Activated CD4-positive, alpha-beta T cell treated with anti-CD3 and anti-CD28 coated beads, Interleukin-2, Interleukin-4, amounts not matched to agents 100 ng/mL and 50 ng/mL, durations not matched to agents 16 hours and 8 hours (primary cell): ENCODE measurements around the gene PITPNM3.

ENCODE experiments used
- DNase-seq: peaks from one replicate; pipeline ENCODE4 v3.0.0-alpha.2; 2020; ENCODE audit warnings: low spot score

Gene PITPNM3

DNA sequence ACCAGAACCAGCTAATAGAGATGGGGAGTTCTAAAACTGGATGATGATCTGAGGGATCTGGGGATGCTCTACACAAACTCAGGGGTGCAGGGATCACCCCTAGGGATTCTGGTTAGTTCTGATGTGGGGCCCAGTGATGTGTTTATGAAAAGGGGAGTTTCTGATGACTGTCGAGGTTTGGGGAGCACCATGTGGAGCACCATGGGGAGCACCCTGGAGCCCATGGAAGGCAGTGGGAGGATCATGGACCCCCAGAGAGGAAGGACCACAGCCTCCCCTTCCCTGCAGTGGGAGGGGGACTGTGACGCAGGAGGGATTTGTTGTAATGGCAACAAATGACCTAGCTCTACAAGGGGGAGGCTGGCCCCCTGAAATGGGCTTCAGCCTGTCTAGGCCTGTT lies 93.7 kb downstream of the PITPNM3 start:
- no peak for DNase-seq

DNA sequence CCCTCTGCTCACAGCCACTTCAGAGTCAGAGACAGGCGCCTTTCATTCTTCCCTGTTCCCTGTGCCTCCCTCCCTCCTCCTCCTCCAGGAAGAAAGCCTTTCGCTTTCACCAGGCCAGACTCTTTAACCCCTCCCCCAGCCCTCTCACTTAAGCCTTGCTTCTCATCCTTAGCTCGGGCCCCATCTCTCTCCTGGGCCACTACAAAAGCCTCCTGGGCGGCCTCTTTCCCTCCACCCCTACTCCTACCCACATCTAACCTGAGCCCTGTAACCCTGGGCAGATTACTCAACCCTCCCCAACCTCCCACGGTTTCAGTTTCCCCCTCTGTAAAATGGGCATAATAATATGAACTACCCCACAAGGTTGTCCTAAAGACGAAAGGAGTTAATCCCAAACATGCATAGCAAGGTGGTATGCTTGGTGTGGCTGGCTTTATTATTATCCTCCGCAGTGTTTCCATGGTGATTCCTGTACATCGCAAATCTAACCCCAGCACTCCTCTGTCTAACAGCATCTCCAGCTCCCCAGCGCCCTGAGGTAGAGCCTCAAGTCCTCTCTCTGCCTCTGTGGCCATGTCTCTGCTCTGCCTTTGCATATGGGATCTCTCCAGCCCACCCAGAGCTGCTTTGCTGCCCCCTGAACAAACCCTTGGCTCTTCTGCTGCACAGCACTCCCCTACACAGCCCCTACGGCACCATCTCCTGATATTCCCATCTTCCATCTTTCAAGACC lies 94.4 kb downstream of the PITPNM3 start:
- DNase-seq, result peak; percentile 22

DNA sequence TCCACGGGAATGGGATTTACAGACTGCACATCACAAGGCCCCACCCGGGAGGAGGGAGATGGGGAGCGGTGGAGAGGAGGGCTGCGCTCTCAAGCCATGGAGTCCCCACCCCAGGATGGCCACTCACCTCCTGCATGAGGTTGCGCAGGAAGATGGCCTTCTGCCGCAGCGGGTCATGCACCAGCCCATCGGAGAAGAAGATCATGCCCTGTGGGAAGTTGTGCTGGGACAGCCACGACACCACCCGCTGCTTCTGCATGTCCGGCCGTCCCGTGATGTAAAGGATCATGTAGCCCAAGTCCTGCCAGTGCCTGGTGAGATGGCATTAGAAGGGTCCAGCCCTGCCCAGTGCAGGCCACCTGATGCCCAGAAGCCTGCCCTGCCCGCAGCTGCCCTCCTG lies 95.1 kb downstream of the PITPNM3 start:
- no peak for DNase-seq

DNA sequence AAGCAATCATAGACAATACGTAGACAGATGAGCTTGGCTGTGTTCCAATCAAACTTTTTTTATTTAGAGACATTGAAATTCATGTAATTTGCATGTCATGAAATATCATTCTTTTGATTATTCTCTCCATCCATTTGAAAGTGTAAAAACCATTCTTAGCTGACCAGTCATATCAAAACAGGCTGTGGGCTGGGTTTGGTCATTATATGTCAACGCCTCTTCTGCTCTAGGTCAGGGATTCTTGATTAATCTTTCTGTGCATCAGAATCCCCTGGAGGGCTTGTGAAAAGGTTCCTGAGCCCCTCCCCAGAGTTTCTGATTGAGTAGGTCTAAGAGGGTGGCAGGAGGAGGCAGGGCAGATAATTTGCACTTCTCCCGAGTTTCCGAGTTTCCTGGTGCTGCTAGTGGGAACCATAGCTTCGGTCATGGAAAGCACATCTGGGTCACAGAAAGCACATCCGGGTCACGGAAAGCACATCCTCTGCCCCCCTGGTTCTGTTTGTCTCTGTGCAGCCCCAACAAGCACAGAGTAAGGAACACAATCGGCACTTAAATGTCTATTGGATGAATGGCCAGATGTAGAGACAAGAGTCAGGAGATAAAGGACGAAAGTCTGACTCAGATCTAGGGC lies 95.7 kb downstream of the PITPNM3 start:
- DNase-seq, result peak; percentile 27

DNA sequence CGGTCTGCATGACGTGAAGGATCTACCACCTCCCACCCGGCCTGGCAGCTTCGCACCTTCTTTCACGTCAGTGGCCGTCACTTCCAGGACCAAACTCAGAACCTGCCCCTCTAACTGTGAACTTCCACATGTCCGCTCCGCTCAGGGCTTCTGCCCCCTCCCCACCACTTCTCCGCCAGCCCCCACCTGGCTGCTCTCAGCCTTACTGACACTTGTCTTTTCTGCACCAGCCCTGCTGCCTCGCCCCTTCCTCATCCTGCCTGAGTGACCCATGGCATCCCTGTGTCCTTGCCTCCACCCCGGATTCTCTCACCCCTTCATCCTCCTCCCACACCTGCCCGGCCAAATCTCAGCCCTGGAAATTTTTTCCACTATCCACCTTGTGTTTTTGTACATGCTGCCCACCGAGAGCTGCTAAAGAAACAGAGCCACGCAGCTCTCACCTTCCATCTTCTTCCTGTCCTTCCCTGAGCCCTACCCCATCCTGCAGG lies 97.8 kb downstream of the PITPNM3 start:
- DNase-seq, result no peak

DNA sequence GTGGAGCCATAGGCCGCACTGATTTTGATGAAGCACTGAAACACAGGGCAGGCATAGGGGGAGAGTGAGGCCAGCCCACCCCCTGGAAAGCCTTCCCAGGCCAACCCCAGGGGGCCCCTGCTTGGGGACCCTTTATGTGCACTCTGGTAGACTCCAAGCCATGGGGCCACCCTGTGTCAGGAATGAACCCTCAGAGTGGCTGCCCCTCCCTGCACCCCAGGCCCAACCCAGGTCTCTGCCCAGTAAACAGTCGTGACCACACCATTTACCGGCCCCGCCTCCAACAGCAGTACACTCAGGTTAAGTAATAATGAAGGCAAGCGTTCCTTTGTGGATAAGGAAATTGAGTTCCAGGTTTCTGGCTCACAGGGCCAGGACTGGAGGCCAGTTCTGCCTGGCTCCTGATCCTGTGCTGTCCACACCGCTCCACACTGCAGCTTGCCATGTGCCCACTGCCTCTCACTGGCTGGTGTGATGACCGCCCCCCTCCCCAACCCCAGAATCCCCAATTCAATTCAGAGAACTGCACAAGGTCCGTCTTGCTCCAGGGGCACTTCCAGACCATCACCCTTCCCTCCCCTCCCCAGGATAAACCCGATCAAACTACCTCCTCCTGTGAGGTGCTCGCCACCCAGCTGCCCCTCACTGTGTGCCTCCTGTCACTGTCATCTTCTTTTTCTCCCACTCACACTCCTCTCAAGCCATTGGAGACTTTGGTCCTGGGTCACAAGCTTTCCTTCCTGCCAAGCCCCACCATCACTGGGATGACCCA lies 98.5 kb downstream of the PITPNM3 start:
- no peak for DNase-seq

DNA sequence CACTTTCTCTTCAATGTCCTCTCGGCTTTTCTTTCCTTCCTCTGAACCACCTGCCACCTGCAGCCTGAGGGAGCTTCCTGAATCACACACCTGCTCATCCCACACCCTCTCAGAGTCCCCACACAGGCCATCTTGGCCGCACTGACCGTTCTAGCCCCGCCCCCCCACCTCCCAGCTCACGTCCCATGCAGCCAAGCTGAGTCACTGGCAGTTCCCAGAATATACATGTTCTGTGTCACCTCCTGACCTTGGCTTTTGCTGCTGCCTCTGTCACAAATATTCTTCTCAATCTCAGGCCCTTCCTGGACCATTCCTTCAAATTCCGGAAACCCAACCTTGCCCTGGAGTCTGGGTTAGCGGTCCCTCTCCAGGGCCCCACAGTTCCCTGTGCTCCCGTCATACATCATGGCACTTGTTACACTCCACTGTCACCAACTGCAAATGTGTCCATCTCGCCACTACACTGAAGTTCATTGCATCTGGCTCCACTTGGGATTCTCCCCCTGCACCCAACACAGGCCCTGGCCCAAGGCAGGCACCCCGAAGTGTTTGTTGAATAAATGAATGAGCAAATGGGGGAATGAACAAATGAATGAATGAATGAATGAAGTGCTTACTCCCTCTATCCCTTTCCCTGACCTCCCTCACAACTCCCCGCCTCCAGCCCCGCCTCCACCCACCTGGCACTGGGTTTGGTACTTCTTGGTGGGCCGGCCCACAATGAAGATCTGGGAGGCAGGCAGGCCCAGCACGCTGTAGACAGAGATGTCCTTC lies 99.3 kb downstream of the PITPNM3 start:
- DNase-seq, result no peak

DNA sequence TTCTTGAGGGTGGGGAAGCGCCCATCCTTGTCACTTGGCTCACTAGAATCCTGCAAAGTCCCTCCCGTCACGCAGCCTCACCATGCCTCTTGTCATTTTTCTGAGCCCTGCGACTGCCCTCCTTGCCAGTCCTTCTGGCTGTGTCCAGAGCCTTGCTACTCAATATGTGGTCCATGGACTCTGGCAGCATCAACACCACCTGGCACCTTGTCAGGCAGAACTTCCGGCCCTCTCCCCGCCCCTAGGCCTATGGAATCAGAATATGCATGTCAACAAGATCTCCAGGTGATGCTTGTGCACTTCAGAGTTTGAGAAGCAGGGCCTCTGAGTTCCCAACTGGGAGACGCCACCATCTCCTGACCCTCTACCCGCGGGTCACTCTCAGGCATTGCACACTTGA lies 100.0 kb downstream of the PITPNM3 start:
- no peak for DNase-seq

DNA sequence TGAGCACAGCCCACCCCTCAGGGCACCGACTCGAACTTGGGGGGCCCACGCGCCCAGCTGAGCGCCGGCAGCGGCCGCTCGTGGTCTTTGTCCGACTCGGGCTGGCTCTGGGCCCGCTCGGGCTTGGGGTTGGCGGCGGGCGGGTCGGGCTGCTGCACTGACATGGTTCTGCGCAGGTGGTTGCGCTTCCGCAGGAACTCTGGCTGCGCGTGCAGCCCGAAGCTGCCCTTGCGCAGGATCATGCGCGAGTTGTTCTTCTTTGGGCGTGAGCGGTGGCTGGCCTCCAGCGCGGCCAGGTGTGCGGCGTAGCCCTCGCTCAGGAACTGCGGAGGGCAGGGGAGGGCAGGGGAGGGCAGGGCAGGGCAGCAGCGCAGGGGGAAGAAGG lies 101.0 kb downstream of the PITPNM3 start:
- DNase-seq, result no peak

DNA sequence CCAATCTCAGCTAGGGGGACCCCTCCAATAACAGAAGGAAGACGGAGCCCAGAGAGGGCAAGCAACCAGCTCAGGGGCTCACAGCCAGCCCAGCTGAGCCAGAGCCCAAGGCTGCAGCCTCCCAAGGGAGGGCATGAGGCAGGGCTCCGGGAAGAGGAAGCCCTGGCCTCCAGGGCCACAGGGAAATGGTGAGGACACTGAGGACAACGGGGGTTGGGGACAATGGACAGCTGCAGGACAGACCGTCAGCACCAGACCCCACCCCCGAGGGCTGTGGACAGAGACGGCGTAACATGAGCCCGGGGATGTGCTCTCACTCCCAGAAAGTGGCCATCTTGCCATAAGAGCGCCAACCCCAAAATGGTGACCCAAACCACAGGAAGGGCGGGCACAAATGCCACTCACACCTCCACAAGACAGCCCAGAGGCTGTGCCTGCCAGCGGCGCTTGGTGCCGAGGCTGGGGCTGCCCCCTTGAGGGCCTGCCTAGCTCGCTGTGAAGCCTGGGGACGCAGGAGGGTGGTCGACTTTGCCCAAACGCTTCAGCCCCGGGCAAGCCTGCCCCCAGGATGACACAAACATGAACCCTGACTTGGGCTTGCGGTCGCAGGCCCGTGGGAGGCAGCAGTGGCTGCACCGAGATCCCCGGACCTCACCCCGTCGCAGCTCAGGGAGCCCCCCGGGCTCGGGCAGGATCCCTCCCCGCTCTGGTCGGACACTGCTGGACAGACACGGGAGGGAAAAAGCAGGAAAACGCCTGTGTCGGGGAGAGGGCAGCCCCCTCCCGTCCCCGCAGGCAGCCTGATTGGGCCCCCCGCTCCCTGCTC lies 101.6 kb downstream of the PITPNM3 start:
- DNase-seq, result no peak

DNA sequence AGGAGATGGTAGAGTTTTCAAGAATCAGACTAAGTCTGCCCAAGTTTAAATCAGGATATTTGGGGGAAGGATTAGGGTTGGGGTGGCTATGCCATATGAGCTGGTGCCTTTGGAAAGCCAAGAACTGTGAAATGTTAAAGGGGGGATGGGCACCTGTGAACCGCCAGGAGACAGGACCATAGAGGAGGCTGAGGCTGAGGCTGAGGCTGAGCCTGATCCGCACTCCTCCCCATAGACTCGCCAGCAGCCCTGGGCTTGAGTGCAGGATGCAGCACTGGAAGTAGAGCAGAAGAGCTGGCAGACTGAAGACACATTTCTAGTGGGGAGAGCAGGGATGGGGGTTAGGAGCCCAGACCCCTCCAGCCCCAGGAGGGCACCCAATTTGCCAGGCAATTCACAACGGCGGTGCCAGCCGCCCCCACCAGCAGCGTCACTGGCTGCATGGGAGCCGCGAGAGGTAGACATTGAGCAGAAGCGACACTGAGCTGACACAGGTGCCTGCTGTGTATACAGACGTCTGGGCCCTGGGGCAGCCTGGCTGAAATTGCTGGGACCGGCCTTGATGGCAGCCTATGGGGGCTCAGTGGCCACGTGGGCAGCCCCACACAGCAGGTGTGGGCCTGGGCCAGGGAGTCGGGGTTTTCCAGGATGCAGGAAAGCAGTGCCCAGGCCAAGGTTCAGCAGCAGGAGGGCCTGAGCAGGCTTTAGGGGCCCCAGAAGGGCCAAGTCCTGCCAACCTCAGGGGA lies 102.9 kb downstream of the PITPNM3 start:
- no peak for DNase-seq

DNA sequence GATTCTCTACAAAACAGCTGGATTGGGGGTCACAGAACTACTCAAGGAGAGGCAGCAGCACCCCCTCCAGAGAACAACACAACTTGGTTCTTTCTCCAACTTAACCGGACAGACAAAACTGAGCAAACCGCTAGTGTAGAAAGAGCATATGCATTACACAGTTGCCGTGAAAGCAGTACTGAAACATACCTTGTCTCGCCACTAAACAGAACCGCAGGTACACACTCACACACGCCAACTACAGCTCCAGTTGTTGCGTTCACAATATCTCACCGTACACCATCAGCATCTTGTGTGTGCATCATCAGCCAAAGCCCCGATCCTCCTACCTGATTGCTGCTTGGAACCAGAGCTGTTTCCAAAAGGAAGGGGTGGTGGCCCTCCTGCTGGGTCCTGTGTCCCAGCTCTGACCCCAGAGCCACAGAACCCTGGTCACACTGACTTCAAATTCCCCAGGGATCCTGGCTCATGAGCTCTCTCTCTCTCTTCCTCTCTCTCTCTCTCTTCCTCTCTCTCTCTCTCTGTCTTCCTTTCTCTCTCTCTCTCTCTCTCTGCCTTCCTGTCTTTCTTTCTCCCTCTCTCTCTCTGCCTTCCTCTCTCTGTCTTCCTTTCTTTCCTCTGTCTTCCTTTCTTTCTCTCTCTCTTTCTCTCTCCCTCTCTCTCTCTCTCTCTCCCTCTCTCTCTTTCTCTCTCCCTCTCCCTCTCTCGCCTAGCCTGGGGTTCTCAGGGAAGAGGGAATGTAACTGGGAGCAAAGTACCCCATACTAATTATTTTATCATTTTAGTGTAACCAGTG lies 103.7 kb downstream of the PITPNM3 start:
- DNase-seq, result no peak

DNA sequence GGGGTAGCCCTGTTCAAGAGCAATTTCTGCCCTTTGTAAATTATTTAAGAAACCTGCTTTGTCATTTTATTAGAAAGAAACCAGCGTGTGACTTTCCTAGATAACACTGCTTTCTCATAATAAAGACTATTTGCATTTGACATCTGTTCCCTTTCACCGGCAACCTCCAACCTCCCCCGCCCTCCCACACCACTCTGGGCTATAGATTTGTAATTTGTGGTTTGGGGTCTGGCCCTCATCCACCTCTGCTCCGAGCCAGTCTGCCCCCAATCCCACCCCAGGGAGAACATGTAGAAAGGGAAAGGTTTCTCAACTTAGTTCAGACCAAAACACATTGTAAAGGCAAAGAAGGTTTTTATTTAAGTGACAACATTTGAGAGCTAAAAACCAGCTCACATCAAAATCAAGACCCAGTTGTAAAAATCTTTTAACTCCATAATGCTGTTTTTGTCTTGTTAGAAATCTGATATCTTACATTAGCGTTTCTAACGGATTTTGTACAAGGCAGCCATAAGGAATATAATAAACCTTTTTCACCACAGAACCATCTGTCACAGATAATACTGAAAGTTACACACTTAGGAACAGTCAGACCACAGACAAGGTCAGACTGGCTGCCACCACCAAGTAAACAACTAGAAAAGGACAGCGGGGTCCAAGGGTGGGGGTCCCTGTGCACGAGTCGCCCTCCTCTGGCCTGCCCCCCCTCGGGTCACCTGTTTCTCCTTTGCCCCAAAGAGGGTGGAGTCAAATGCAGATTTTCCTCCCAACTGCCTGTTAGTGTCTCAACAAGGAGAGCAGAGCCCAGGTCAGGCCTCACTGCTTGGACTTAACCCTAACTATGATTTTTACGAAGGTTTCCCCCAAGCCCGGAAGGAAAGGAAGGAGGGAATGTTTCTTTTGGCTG lies 105.2 kb downstream of the PITPNM3 start:
- no peak for DNase-seq

DNA sequence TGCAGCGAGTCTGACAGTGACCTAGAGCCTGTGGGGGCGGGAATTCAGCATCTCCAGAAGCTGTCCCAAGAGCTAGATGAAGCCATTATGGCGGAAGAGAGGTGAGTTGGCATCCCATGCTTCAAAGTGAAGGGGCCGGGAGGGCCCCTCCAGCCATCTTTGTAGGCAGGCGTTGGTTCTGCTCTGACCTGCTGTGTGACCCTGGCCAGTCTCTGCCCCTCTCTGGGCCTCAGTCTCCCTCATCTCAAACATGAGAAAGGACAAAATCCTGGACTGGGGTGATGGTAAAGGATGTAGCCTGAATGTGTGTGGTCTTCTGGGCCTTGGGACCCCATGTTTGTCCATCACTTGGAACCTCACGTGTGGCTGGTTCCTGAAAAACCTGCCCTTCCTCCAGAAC lies 107.0 kb downstream of the PITPNM3 start:
- no peak for DNase-seq

DNA sequence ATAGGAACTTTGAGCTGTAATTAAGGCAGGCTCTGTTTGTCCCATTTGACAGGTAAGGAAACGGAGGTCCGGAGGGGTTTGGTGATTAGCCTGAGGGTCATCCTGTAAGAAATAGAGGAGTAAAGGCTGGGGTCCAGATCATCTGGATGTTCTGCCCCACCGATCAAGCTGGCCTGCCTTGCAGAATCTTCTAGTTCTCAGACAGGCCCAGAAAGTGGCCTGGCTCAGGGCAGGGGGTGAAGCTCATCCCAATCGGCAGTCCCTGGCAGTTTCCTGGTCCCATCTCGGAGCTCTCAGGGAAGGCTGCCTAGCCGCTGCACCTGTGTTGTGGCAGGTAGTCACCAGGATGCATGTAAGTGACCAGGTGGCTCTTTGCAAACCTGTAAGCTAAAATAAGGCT lies 107.9 kb downstream of the PITPNM3 start:
- DNase-seq, result no peak

DNA sequence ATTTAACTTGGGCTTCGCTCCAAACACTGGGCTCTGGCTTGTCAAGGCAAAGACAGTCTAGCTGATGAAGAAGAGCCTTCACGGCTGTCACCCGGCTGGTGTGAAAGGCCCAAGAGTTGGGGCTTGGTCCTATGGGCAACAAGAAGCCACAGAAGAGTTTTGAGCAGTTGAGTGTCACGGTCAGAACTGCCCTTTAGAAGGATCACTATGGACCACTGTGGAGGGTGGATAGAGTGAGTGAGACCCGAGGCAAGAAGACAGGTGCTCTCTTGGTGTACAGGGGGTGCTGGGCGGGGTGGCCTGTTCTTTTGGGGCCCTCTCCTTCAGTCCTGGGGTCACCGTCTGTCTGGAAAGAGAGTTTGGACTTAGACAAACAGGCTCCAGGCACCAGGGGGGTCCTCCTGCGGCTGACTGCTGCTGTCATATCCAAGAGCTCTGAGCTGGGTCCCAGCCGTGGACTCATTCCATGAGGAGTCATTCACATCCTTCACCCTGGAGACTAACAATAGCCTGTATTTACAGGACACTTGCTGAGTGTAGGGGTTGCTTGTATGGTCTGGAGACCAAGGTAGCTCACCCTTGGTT lies 109.7 kb downstream of the PITPNM3 start:
- no peak for DNase-seq

DNA sequence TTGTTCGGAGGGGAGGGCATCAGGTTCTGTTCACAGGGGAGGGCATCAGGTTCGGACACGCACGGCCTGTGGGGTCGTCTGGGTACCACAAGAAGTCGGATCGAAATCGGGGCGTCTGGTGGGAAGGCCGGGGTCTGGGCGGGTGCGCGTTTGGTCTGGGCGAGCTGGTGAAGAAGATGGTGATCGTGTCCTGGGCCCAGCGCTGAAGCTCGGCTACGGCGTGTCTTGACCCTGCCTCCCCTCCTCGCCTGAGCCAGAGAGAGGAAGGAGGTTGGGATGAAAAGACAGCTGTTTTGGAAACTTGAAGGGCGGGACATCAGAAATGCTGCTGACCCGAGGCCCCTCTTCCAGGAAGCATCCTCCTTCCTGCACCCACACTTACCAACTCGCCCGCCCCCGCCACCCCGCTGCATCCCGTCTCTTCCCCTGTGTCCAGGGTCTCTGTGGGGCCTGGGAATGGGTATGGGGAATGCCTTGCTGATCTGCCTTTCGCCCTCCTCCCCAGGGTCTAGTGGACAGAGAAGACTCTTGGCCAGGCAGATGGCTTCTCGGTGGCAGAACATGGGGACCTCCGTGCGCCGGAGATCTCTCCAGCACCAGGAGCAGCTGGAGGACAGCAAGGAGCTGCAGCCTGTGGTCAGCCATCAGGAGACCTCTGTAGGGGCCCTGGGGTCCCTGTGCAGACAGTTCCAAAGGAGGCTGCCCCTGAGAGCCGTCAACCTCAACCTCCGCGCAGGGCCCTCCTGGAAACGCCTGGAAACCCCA lies 111.6 kb downstream of the PITPNM3 start:
- DNase-seq, result no peak
